ENCODE measurements around the gene PTCH2. TPM values are rescaled to one million over a fixed set of nuclear protein-coding genes. Genes with fewer than 3 reads are reported as not detected.

The PTCH2 gene
- total RNA-seq, 2 donors from 2014 or later = 1.5 to 1.6 TPM

DNA sequence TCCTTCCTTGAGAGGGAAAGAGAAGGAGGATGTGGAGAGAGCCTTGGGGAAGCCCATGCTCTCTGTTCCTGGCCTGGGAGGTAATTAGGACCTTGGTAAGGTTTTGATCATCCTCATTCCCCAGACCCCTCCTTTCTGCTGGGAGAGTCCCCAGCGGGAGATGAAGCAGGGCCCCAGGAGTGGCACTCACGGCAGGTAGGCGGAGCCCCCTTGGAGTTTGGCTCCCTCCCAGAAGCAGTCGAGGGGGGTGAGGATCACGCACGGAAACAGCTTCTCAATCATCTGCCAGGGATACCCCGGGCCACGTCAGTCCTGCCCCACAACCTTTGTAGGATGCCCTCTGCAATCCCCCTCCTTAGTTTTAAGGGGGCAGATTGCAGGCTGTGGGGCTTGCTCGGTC lies 11.5 kb downstream of the PTCH2 start:
- WGBS, 2 experiments (ENCODE audit: insufficient coverage in 1 of 2, insufficient read length in 1 of 2) = 74 to 82% methylated on average over 6 to 9 of the region's 9 CpGs

DNA sequence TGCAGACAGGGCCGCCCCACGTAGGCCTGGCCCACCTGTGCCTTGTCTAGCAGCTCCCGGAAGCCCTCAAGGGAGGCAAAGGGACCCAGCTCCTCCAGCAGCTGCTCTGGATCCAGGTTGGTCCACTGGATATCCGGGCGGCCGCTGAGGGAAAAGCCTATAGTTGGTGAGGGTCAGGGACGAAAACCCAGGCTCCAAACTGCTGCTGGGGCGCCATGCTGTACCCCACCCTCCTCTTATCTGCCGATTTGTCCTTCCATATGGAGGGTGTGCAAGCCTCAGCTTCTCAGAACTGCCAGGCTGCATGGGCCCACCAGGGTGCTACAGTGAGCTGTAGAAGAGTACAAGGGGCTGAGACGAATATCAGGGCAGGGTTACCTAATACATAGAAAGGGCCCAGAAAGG lies 12.2 kb downstream of the PTCH2 start:
- TF ChIP-seq, protein P1, sequence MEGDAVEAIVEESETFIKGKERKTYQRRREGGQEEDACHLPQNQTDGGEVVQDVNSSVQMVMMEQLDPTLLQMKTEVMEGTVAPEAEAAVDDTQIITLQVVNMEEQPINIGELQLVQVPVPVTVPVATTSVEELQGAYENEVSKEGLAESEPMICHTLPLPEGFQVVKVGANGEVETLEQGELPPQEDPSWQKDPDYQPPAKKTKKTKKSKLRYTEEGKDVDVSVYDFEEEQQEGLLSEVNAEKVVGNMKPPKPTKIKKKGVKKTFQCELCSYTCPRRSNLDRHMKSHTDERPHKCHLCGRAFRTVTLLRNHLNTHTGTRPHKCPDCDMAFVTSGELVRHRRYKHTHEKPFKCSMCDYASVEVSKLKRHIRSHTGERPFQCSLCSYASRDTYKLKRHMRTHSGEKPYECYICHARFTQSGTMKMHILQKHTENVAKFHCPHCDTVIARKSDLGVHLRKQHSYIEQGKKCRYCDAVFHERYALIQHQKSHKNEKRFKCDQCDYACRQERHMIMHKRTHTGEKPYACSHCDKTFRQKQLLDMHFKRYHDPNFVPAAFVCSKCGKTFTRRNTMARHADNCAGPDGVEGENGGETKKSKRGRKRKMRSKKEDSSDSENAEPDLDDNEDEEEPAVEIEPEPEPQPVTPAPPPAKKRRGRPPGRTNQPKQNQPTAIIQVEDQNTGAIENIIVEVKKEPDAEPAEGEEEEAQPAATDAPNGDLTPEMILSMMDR (conservative IDR thresholded peaks at IDR 0.05) = peak; percentile 28
- Mint-ChIP-seq H3K4me3 (no peak overlapping the region), H3K27me3 (ENCODE audit: insufficient read depth) (no peaks in the 10 kb centered on the region), H3K27ac (no peak overlapping the region), H3K36me3 (ENCODE audit: low read depth) (no peaks in the 10 kb centered on the region), H3K4me1 (peaks cover 14% of the 10 kb centered on the region), H3K9me3 (no peaks in the 10 kb centered on the region)
- no peaks in the 10 kb centered on the region for H3K27me3 ChIP-seq (ENCODE audit: control insufficient read depth, insufficient read depth, low read length, poor library complexity, severe bottlenecking)
- no peaks in the 10 kb centered on the region for H3K4me1 ChIP-seq (ENCODE audit: control insufficient read depth, insufficient read depth, low read length)
- WGBS, 2 experiments (ENCODE audit: insufficient coverage in 1 of 2, insufficient read length in 1 of 2) = 92 to 95% methylated on average over 4 to 10 of the region's 10 CpGs
- H3K9ac ChIP-seq (ENCODE audit: extremely low read depth, low read length, poor library complexity, severe bottlenecking) = no peak overlapping the region
- H3K4me3 ChIP-seq (ENCODE audit: low read length) = no peak overlapping the region
- H3K27ac ChIP-seq (ENCODE audit: low read depth, low read length) = no peak overlapping the region
- H3K9me3 ChIP-seq (ENCODE audit: control insufficient read depth, low read length) = no peaks in the 10 kb centered on the region
- no peaks in the 10 kb centered on the region for H3K36me3 ChIP-seq (ENCODE audit: control insufficient read depth, insufficient read depth, low read length)
- DNase-seq = peak; percentile 54

More for the DNA sequence above, 11.5 kb downstream of the PTCH2 start:
- peak; percentile 52 for DNase-seq
- H3K27me3 Mint-ChIP-seq (ENCODE audit: insufficient read depth) = no peaks in the 10 kb centered on the region
- TF ChIP-seq, protein P1 (conservative IDR thresholded peaks at IDR 0.05) = no peak
- H3K27ac Mint-ChIP-seq = no peak overlapping the region
- no peak overlapping the region for H3K4me3 ChIP-seq (ENCODE audit: low read length)
- H3K36me3 Mint-ChIP-seq (ENCODE audit: low read depth) = no peaks in the 10 kb centered on the region
- H3K27ac ChIP-seq (ENCODE audit: low read depth, low read length) = no peak overlapping the region
- no peaks in the 10 kb centered on the region for H3K36me3 ChIP-seq (ENCODE audit: control insufficient read depth, insufficient read depth, low read length)
- no peaks in the 10 kb centered on the region for H3K9me3 ChIP-seq (ENCODE audit: control insufficient read depth, low read length)
- no peak overlapping the region for H3K4me3 Mint-ChIP-seq
- peaks cover 14% of the 10 kb centered on the region for H3K4me1 Mint-ChIP-seq
- H3K9me3 Mint-ChIP-seq = no peaks in the 10 kb centered on the region
- H3K4me1 ChIP-seq (ENCODE audit: control insufficient read depth, insufficient read depth, low read length) = no peaks in the 10 kb centered on the region
- no peak overlapping the region for H3K9ac ChIP-seq (ENCODE audit: extremely low read depth, low read length, poor library complexity, severe bottlenecking)
- no peaks in the 10 kb centered on the region for H3K27me3 ChIP-seq (ENCODE audit: control insufficient read depth, insufficient read depth, low read length, poor library complexity, severe bottlenecking)

DNA sequence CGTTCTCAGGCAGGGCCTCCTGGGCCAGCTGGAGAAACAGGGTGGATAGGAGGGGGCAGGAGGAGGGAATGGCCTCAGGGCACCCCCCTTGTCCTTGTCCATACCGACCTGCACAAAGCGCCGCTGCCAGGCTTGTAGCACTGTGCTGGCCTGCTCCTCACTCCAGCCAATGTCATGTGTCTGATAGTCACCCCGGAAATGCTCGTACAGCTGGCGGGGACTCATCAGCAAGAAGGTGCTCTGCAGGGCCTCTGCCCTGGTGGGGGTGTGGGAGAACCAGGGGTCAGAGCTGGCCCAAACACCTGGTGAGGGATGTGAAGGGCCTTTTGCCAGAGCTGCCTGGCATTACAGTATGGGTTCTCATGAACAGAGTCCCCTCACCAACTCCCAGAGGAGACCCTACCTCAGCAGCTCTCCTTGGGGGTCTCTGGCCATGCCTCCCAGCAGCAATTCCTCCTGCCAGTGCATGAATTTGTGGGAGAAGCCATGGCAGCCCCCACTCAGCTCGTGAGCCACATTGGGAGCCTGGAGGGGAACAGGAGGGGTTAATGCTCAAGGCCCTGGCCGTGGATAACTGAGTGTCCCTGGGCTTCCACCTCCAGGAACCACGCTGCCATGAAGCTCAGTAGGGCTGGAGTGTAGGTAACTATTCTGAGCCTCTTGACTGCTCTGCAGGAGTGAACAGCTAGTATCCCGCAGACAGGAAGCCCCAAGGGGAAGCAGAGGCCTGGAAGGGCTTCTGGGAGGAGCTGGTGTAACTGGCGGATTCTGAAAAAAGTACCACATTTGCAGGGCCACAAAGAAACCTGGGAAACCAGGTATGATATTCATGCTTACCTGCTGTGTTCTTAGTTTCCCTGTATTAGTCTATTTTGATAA lies 13.3 kb downstream of the PTCH2 start:
- WGBS, 2 experiments (ENCODE audit: insufficient coverage in 1 of 2, insufficient read length in 1 of 2) = 84 to 91% methylated on average over 7 to 12 of the region's 12 CpGs
- no peaks in the 10 kb centered on the region for H3K4me1 ChIP-seq (ENCODE audit: control insufficient read depth, insufficient read depth, low read length)
- no peaks in the 10 kb centered on the region for H3K36me3 Mint-ChIP-seq (ENCODE audit: low read depth)
- H3K27ac Mint-ChIP-seq = no peak overlapping the region
- no peak overlapping the region for H3K27ac ChIP-seq (ENCODE audit: low read depth, low read length)
- H3K4me3 ChIP-seq (ENCODE audit: low read length) = no peak overlapping the region
- no peaks in the 10 kb centered on the region for H3K27me3 ChIP-seq (ENCODE audit: control insufficient read depth, insufficient read depth, low read length, poor library complexity, severe bottlenecking)
- H3K27me3 Mint-ChIP-seq (ENCODE audit: insufficient read depth) = no peaks in the 10 kb centered on the region
- peaks cover 14% of the 10 kb centered on the region for H3K4me1 Mint-ChIP-seq
- H3K9me3 Mint-ChIP-seq = no peaks in the 10 kb centered on the region
- no peaks in the 10 kb centered on the region for H3K9me3 ChIP-seq (ENCODE audit: control insufficient read depth, low read length)
- no peaks in the 10 kb centered on the region for H3K36me3 ChIP-seq (ENCODE audit: control insufficient read depth, insufficient read depth, low read length)
- TF ChIP-seq, protein P1 (conservative IDR thresholded peaks at IDR 0.05) = no peak
- no peak overlapping the region for H3K9ac ChIP-seq (ENCODE audit: extremely low read depth, low read length, poor library complexity, severe bottlenecking)
- H3K4me3 Mint-ChIP-seq = no peak overlapping the region
- DNase-seq = peak; percentile 44

Measured in endodermal cell (in vitro differentiated cells).